K562 (cell line): ENCODE measurements around the gene EPOP. TPM values are rescaled to one million over a fixed set of nuclear protein-coding genes. Genes with fewer than 3 reads are reported as not detected.
A peak's percentile ranks its signal among the peaks of the same experiment; 100 is the strongest.

ENCODE experiments used
- ATAC-seq: fragments of 200-7000 bp; cut with Tn5 transposase; 3 replicates; pipeline ENCODE4 v1.9.1; 2020; ENCODE audit warnings: moderate library complexity
- BruUV-seq: library from RNA; stranded (reverse); fragments of 400-500 nt; replicated peaks from 2 replicates; lab custom pipeline; 2021; lab: Mats Ljungman, UMichigan
- CTCF ChIA-PET: fragments of 300-600 bp; formaldehyde crosslinking; extraction: SDS; loops from one replicate; lab custom pipeline; 2021; ENCODE audit warnings: low intra/inter-chr PET ratio; lab: Yijun Ruan, JAX
- POLR2A ChIA-PET: fragments of 300-600, 350-650 bp; sonication (Branson Sonifier 250); formaldehyde crosslinking; extraction: SDS; loops from one replicate; lab custom pipeline; 2021; ENCODE audit warnings: antibody characterized with exemption, inconsistent platforms; lab: Yijun Ruan, JAX
- DNase-seq, 4 experiments: peaks; one replicate each; pipeline versions ENCODE4 v3.0.0 to v3.0.0-alpha.2; 2011 to 2018; ENCODE audit warnings: low spot score in 3 of 4, mixed read lengths in 3 of 4; ENCODE audit errors: extremely low read depth in 1 of 4
- FAIRE-seq: peaks from 2 replicates; lab custom pipeline; 2011; peaks lifted over from hg19 to GRCh38; lab: Jason Lieb, UNC
- H2AFZ ChIP-seq: 2 replicates; pipeline ENCODE4 v1.6.0; 2011; ENCODE audit warnings: low read depth, low read length, control low read depth, inconsistent platforms
- H3K27ac ChIP-seq: fragments of 200-600 bp; 3 replicates; pipeline ENCODE4 v1.8.0; 2011; ENCODE audit warnings: low read depth, mild to moderate bottlenecking, control low read depth, inconsistent platforms, low read length, moderate library complexity, mixed read lengths; ENCODE audit errors: extremely low read depth
- H3K27me3 ChIP-seq, 2 experiments: fragments of 300-600 bp in 1 of 2; 2 replicates in 1 of 2; 3 replicates in 1 of 2; pipeline versions ENCODE4 v1.6.0 to v1.8.0; 2011; ENCODE audit warnings: inconsistent platforms in 2 of 2, low read length in 2 of 2, mild to moderate bottlenecking in 1 of 2, mixed read lengths in 1 of 2, moderate library complexity in 1 of 2; ENCODE audit not compliant: control insufficient read depth in 2 of 2, insufficient read depth in 2 of 2
- H3K36me3 ChIP-seq: fragments of 300-600 bp; 3 replicates; pipeline ENCODE4 v1.8.0; 2011; ENCODE audit warnings: mild to moderate bottlenecking, low read length, inconsistent platforms; ENCODE audit not compliant: control insufficient read depth, insufficient read depth
- H3K4me1 ChIP-seq, 2 experiments: fragments of 200-600 bp in 1 of 2; replicated peaks in 1 of 2; 2 replicates in 1 of 2; 3 replicates in 1 of 2; pipeline versions ENCODE4 v1.5.1 to v1.8.0; 2011; ENCODE audit warnings: inconsistent platforms in 2 of 2, low read length in 2 of 2, mild to moderate bottlenecking in 1 of 2, mixed read lengths in 1 of 2, moderate library complexity in 1 of 2; ENCODE audit not compliant: control insufficient read depth in 2 of 2, insufficient read depth in 2 of 2
- H3K4me2 ChIP-seq: 2 replicates; pipeline ENCODE4 v1.6.1; 2011; ENCODE audit warnings: low read length, control low read depth, inconsistent platforms, mixed read lengths; ENCODE audit not compliant: insufficient read depth
- H3K4me3 ChIP-seq: fragments of 200-600 bp; sonication (generic), shearing (Covaris generic); 2 replicates; pipeline ENCODE4 v1.5.1; 2016; ENCODE audit warnings: control low read depth, inconsistent platforms
- H3K79me2 ChIP-seq: fragments of 200-600 bp; 3 replicates; pipeline ENCODE4 v1.8.0; 2011; ENCODE audit warnings: low read length, inconsistent platforms; ENCODE audit not compliant: control insufficient read depth, insufficient read depth
- H3K9ac ChIP-seq, 2 experiments: 2 replicates each; pipeline versions ENCODE4 v1.6.0 to v1.6.1; 2011; ENCODE audit warnings: low read depth in 2 of 2, low read length in 2 of 2, control low read depth in 1 of 2, inconsistent platforms in 1 of 2, mild to moderate bottlenecking in 1 of 2, mixed read lengths in 1 of 2; ENCODE audit not compliant: insufficient read depth in 1 of 2
- H3K9me1 ChIP-seq: one replicate; pipeline ENCODE4 v1.6.0; 2011; ENCODE audit warnings: inconsistent platforms, mild to moderate bottlenecking, low read length, moderate library complexity; ENCODE audit not compliant: control insufficient read depth, insufficient read depth
- H3K9me3 ChIP-seq: replicated peaks from 2 replicates; pipeline ENCODE4 v1.5.1; 2011; ENCODE audit warnings: low read depth, low read length, inconsistent platforms; ENCODE audit not compliant: control insufficient read depth, insufficient read depth
- H4K20me1 ChIP-seq: replicated peaks from 2 replicates; pipeline ENCODE4 v1.6.1; 2011; ENCODE audit warnings: low read length, inconsistent platforms, mixed read lengths; ENCODE audit not compliant: control insufficient read depth, insufficient read depth
- HDAC2 ChIP-seq: fragments of 450-650 bp; IDR thresholded peaks from 2 replicates; pipeline ENCODE4 v1.6.1; 2016; ENCODE audit warnings: mild to moderate bottlenecking
- POLR2G ChIP-seq: fragments of 200-400 bp; formaldehyde crosslinking; IDR thresholded peaks from 2 replicates; pipeline ENCODE4 v1.6.1; 2017; ENCODE audit warnings: low read depth, mild to moderate bottlenecking, antibody characterized with exemption, low read length, moderate library complexity
- RBFOX2 ChIP-seq: fragments of 200-400 bp; formaldehyde crosslinking; IDR thresholded peaks from 2 replicates; pipeline ENCODE4 v1.6.1; 2017; ENCODE audit warnings: low read depth, mild to moderate bottlenecking, low read length, moderate library complexity
- WGBS: fragments of 100-300 bp; shearing (Covaris generic); methylation state at CpG from one replicate; pipeline ENCODE4 v1.1.6; 2016; ENCODE audit warnings: low coverage, mixed read lengths; ENCODE audit not compliant: insufficient coverage; ENCODE audit errors: missing lambda C conversion rate; 5-methylcytosine and 5-hydroxymethylcytosine counted together
- in situ Hi-C: fragments of 300-500 bp; cut with MboI; formaldehyde crosslinking; loops from 4 replicates; pipeline ENCODE4 v1.15.0; 2018; ENCODE audit warnings: inconsistent platforms, mixed read lengths
- intact Hi-C: fragments of 100-400 bp; cut with micrococcal nuclease; formaldehyde crosslinking; loops from 2 replicates; pipeline ENCODE4 v1.14.2; 2022
- polyA plus RNA-seq, 8 experiments: library from polyadenylated mRNA; depleted of rRNA in 4 of 8; stranded (reverse) in 5 of 8; unstranded in 3 of 8; fragments of >200 nt; fragmentation: Nextera tagmentation in 2 of 8; fragmentation: Illumina TruSeq in 1 of 8; extraction: Ambion mirVana in 2 of 8; extraction: Trizol in 1 of 8; gene quantifications; 2 replicates each; pipeline versions ENCODE4 v1.2.1 to v1.2.3, GENCODE V29; 2011 to 2014; ENCODE audit warnings: inconsistent platforms in 1 of 8, missing spikeins in 1 of 8
- total RNA-seq, 7 experiments: library from RNA; depleted of rRNA in 6 of 7; stranded (reverse); fragments of >200 nt in 6 of 7; fragmentation: Illumina TruSeq in 2 of 7; extraction: Trizol in 2 of 7; gene quantifications; 2 replicates each; pipeline versions ENCODE4 v1.2.1 to v1.2.3, GENCODE V29; 2011 to 2021; ENCODE audit warnings: low replicate concordance in 1 of 7

Gene EPOP
- total and polyA plus RNA-seq, 9 of the 15 experiments (the other 6 are each of a cell fraction or from before 2014, with no cell fraction given): 0.41 to 10.6 (median 4.6) TPM

- DNase-seq (no peak), FAIRE-seq (no peak), ATAC-seq (no peak)
- Histone ChIP-seq H2AFZ (no peak overlapping the region), H4K20me1 (peaks cover 8% of the 10 kb centered on the region; the same call in 1 of the 2 replicates), H3K4me1 (peaks cover 35 to 53% of the 10 kb centered on the region in 2 experiments), H3K27ac (no peak overlapping the region), H3K9me1 (peaks cover 11% of the 10 kb centered on the region), H3K36me3 (peaks cover 67% of the 10 kb centered on the region; the same call in 2 of the 3 replicates), H3K79me2 (no peaks in the 10 kb centered on the region), H3K27me3 (no peaks in the 10 kb centered on the region), H3K9me3 (no peaks in the 10 kb centered on the region), H3K4me2 (no peak overlapping the region), H3K9ac (peak overlapping the region in 1 of 2 experiments; percentile 21; a peak in 1 of 4 replicates), H3K4me3 (no peak overlapping the region)
- intact Hi-C loops (no loop called here), in situ Hi-C loops (no loop called here)
- 64% methylated on average over 8 of the region's 9 CpGs for WGBS
- BruUV-seq: no TSS peak
- TF ChIP-seq HDAC2: no peak
- 0 out of 2 replicates have a peak, but pooled peaks have one; percentile 24 for TF ChIP-seq POLR2G
- TF ChIP-seq RBFOX2: 0 out of 2 replicates have a peak, but pooled peaks have one; percentile 28
- POLR2A ChIA-PET: interaction anchor here (0.7 to 3.2 kb wide), 6 partner anchors 9 to 181 kb away, joined by 3 to 19 read pairs (median 4); partner anchors contain the start of gene MLLT6
- CTCF ChIA-PET: no interaction called here
Measured at GRCh38 chr17:38715216-38715943, 40.6 kb upstream of the EPOP start.
